OCI-LY1 (cell line): ENCODE results near the gene MICAL2.

Experiments
- H2AFZ ChIP-seq: fragments of 200-600 bp; sonication (generic), shearing (Covaris generic); 2 replicates; pipeline ENCODE4 v1.6.0; 2014; ENCODE audit warnings: antibody characterized with exemption, mild to moderate bottlenecking, low read length
- H3F3A ChIP-seq: fragments of 200-600 bp; sonication (generic), shearing (Covaris generic); 2 replicates; pipeline ENCODE4 v1.6.0; 2014; ENCODE audit warnings: mild to moderate bottlenecking, antibody characterized with exemption, low read length, moderate library complexity; ENCODE audit not compliant: insufficient read depth
- H3K27ac ChIP-seq: fragments of 200-600 bp; sonication (generic); 2 replicates; pipeline ENCODE4 v1.5.1; 2014; ENCODE audit warnings: low read length, mixed run types, mild to moderate bottlenecking, low read depth; ENCODE audit not compliant: poor library complexity, severe bottlenecking
- H3K27me3 ChIP-seq: fragments of 200-600 bp; sonication (generic); 2 replicates; pipeline ENCODE4 v1.6.0; 2014; ENCODE audit warnings: antibody characterized with exemption, mild to moderate bottlenecking, low read length, moderate library complexity; ENCODE audit not compliant: insufficient read depth
- H3K36me3 ChIP-seq: fragments of 200-600 bp; sonication (generic); 2 replicates; pipeline ENCODE4 v1.6.1; 2014; ENCODE audit warnings: mild to moderate bottlenecking, antibody characterized with exemption, low read length, moderate library complexity, mixed read lengths; ENCODE audit not compliant: insufficient read depth
- H3K4me1 ChIP-seq: fragments of 200-600 bp; sonication (generic); 2 replicates; pipeline ENCODE4 v1.5.1; 2014; ENCODE audit warnings: mild to moderate bottlenecking, low read length, moderate library complexity; ENCODE audit not compliant: insufficient read depth, severe bottlenecking
- H3K4me2 ChIP-seq: fragments of 200-600 bp; sonication (generic), shearing (Covaris generic); 2 replicates; pipeline ENCODE4 v1.6.1; 2014; ENCODE audit warnings: low read length
- H3K4me3 ChIP-seq: fragments of 200-600 bp; sonication (generic); 2 replicates; pipeline ENCODE4 v1.5.1; 2014; ENCODE audit warnings: low read length, low read depth, mild to moderate bottlenecking, mixed read lengths; ENCODE audit not compliant: poor library complexity, severe bottlenecking
- H3K79me2 ChIP-seq: fragments of 200-600 bp; shearing (Covaris generic); 2 replicates; pipeline ENCODE4 v1.6.1; 2016; ENCODE audit warnings: mixed run types, low read length, mixed read lengths; ENCODE audit not compliant: insufficient read depth
- H3K9ac ChIP-seq: fragments of 200-600 bp; sonication (generic), shearing (Covaris generic); 2 replicates; pipeline ENCODE4 v1.6.1; 2014; ENCODE audit warnings: mild to moderate bottlenecking, low read length, mixed read lengths
- H3K9me2 ChIP-seq: fragments of 200-600 bp; sonication (generic), shearing (Covaris generic); 2 replicates; pipeline ENCODE4 v1.6.1; 2014; ENCODE audit warnings: low read depth, mild to moderate bottlenecking, low read length, mixed read lengths
- H3K9me3 ChIP-seq: fragments of 200-600 bp; shearing (Covaris generic); 2 replicates; pipeline ENCODE4 v1.6.1; 2014; ENCODE audit warnings: low read length, mixed read lengths
- H4K20me1 ChIP-seq: fragments of 200-600 bp; sonication (generic), shearing (Covaris generic); 2 replicates; pipeline ENCODE4 v1.6.0; 2016; ENCODE audit warnings: mild to moderate bottlenecking, low read length; ENCODE audit not compliant: insufficient read depth
- EZH2 ChIP-seq: fragments of 200-600 bp; sonication (generic), shearing (Covaris generic); IDR thresholded peaks from 2 replicates; pipeline ENCODE4 v1.8.0; 2017; ENCODE audit warnings: borderline replicate concordance, mixed run types, mild to moderate bottlenecking, antibody characterized with exemption, low read length, moderate library complexity, mixed read lengths
- TF ChIP-seq, protein P1 (sequence below): fragments of 200-600 bp; sonication (generic), shearing (Covaris generic); IDR thresholded peaks from 2 replicates; pipeline ENCODE4 v1.5.1; 2017; ENCODE audit warnings: mild to moderate bottlenecking, antibody characterized with exemption, low read length, moderate library complexity, mixed read lengths

The MICAL2 gene

DNA sequence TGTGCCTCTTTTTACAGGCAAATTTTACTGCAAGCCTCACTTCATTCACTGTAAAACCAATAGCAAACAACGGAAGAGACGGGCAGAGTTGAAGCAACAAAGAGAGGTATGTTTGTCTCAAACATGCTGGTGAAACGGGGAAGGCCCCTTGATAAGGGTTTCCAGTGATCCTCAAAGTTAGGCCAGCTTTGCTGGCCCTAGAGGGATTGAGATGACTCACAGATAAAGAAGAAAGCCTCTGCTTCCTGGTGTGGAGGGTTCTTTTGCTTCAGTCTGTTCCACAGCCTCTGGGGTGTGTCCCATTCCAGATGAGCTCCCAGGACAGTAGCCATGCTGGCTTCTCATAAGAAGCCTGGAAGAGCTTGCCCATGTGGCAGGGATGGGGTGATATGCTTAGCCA is 148.1 kb downstream of the MICAL2 start:
- H3K4me3 ChIP-seq, result no peak overlapping the region
- H3K4me1 ChIP-seq, result no peaks in the 10 kb centered on the region
- no peaks in the 10 kb centered on the region for H3K27me3 ChIP-seq
- no peaks in the 10 kb centered on the region for H3K9me2 ChIP-seq
- H2AFZ ChIP-seq, result no peak overlapping the region
- H3K9me3 ChIP-seq, result no peaks in the 10 kb centered on the region
- H3K4me2 ChIP-seq, result no peak overlapping the region
- H3F3A ChIP-seq, result no peaks in the 10 kb centered on the region
- H4K20me1 ChIP-seq, result no peaks in the 10 kb centered on the region
- no peak for TF ChIP-seq EZH2
- TF ChIP-seq, protein P1, sequence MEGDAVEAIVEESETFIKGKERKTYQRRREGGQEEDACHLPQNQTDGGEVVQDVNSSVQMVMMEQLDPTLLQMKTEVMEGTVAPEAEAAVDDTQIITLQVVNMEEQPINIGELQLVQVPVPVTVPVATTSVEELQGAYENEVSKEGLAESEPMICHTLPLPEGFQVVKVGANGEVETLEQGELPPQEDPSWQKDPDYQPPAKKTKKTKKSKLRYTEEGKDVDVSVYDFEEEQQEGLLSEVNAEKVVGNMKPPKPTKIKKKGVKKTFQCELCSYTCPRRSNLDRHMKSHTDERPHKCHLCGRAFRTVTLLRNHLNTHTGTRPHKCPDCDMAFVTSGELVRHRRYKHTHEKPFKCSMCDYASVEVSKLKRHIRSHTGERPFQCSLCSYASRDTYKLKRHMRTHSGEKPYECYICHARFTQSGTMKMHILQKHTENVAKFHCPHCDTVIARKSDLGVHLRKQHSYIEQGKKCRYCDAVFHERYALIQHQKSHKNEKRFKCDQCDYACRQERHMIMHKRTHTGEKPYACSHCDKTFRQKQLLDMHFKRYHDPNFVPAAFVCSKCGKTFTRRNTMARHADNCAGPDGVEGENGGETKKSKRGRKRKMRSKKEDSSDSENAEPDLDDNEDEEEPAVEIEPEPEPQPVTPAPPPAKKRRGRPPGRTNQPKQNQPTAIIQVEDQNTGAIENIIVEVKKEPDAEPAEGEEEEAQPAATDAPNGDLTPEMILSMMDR, result no peak
- no peak overlapping the region for H3K27ac ChIP-seq
- H3K36me3 ChIP-seq, result no peaks in the 10 kb centered on the region
- no peak overlapping the region for H3K9ac ChIP-seq
- H3K79me2 ChIP-seq, result no peaks in the 10 kb centered on the region

GRCh38 chr11:12259956-12260355 is 149.6 kb downstream of the MICAL2 start:
- Histone ChIP-seq H3K36me3 (no peaks in the 10 kb centered on the region), H3K27ac (no peak overlapping the region), H3K4me3 (no peak overlapping the region), H3K4me2 (no peak overlapping the region), H3K9me3 (no peaks in the 10 kb centered on the region), H3K4me1 (no peaks in the 10 kb centered on the region), H3K9ac (no peak overlapping the region), H4K20me1 (no peaks in the 10 kb centered on the region), H2AFZ (no peak overlapping the region), H3K79me2 (no peaks in the 10 kb centered on the region), H3K27me3 (no peaks in the 10 kb centered on the region), H3F3A (no peaks in the 10 kb centered on the region), H3K9me2 (no peaks in the 10 kb centered on the region)
- TF ChIP-seq, protein P1, result no peak
- no peak for TF ChIP-seq EZH2

DNA sequence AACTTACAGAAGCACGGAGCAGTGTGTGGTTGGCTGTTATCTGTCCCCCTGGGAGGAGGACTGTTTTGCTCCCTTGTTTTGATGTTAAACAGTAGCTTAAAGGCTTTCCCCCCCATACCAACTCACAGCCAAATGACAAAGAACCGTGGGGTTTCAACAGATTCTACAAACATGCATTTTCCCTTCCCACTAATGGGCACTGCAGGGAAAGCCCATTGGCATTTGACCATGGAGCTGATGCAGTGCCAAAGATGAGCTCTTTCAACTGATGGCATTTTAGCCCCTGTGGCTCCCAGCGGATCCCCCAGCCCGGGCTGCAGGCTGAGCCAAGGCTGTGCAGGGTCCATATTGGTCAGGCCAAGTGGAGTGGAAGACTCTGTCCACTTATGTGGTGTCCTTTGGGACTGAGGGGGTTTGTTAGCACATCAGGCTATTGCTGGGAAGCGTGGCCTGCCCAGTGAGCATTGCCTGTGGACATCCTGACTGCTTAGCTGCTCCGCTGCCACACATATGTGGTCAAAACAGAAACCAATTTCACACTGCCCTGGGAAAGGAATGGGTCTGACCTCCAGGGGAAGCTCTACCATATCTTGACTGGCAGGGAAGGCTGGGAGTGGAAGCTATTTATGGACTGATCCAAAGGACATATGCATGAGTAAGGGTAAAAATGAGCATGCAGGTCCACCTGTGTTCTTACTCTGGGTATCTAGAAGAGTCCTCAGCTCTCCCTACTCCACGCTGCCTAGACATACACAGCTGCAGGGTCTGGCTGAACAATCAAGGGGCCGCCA is 150.5 kb downstream of the MICAL2 start:
- Histone ChIP-seq H4K20me1 (no peaks in the 10 kb centered on the region), H3K79me2 (no peaks in the 10 kb centered on the region), H3K4me3 (no peak overlapping the region), H3K27me3 (no peaks in the 10 kb centered on the region), H3K4me1 (no peaks in the 10 kb centered on the region), H3K27ac (no peak overlapping the region), H3K9me3 (no peaks in the 10 kb centered on the region), H3K9me2 (no peaks in the 10 kb centered on the region), H3F3A (no peaks in the 10 kb centered on the region), H3K4me2 (no peak overlapping the region), H3K9ac (no peak overlapping the region), H3K36me3 (no peaks in the 10 kb centered on the region), H2AFZ (no peak overlapping the region)
- no peak for TF ChIP-seq EZH2
- TF ChIP-seq, protein P1, result no peak
